ENCODE data around the gene APOOL. TPM values are rescaled to one million over a fixed set of nuclear protein-coding genes. Genes with fewer than 3 reads are reported as not detected.

The APOOL gene
- total RNA-seq, 1 experiment from 2014 or later, result 21.7 TPM

DNA sequence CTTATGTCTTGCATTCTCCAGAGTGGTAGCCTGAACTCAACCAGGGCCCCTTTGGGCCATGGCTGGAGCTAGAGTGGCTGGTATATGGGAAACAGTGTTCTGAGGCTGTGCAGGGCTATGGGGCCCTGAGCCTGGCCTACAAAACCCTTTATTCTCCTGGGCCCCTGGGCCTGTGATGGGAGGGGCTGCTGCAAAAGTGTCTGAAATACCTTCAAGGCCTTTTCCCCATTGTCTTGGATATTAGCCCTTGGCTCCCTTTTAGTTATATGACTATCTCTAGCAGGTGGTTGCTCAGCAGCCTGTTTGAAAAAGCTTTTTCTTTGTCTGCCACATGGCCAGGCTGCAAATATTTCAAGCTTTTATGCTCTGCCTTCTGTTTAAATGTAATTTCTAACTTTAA lies 22.5 kb downstream of the APOOL start:
- Histone ChIP-seq H3K4me3 (no peak overlapping the region), H3F3A (ENCODE audit: insufficient read depth, low read depth) (no peaks in the 10 kb centered on the region), H3K36me3 (ENCODE audit: low read depth) (no peaks in the 10 kb centered on the region), H3K4me2 (no peak overlapping the region), H3K9me2 (ENCODE audit: insufficient read depth) (no peaks in the 10 kb centered on the region), H3K79me2 (ENCODE audit: low read depth) (no peaks in the 10 kb centered on the region), H2AFZ (no peak overlapping the region), H3K27me3 (ENCODE audit: insufficient read depth, low read depth) (no peaks in the 10 kb centered on the region), H4K20me1 (ENCODE audit: insufficient read depth) (no peaks in the 10 kb centered on the region), H3K9me3 (ENCODE audit: insufficient read depth, low read depth) (no peaks in the 10 kb centered on the region), H3K27ac (no peak overlapping the region), H3K4me1 (replicated peaks; ENCODE audit: insufficient read depth) (no peaks in the 10 kb centered on the region)
- POLR2A ChIA-PET (ENCODE audit: unreplicated experiment), result no interaction called here
- TF ChIP-seq, protein P1, sequence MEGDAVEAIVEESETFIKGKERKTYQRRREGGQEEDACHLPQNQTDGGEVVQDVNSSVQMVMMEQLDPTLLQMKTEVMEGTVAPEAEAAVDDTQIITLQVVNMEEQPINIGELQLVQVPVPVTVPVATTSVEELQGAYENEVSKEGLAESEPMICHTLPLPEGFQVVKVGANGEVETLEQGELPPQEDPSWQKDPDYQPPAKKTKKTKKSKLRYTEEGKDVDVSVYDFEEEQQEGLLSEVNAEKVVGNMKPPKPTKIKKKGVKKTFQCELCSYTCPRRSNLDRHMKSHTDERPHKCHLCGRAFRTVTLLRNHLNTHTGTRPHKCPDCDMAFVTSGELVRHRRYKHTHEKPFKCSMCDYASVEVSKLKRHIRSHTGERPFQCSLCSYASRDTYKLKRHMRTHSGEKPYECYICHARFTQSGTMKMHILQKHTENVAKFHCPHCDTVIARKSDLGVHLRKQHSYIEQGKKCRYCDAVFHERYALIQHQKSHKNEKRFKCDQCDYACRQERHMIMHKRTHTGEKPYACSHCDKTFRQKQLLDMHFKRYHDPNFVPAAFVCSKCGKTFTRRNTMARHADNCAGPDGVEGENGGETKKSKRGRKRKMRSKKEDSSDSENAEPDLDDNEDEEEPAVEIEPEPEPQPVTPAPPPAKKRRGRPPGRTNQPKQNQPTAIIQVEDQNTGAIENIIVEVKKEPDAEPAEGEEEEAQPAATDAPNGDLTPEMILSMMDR (conservative IDR thresholded peaks at IDR 0.05), result no peak
- no peak for TF ChIP-seq EZH2 (IDR thresholded peaks at IDR 0.05; ENCODE audit: low read depth)
- DNase-seq, result no peak
- BruUV-seq (replicated peaks), result no TSS peak
- intact Hi-C loops (cut with micrococcal nuclease; ENCODE audit: unreplicated experiment), result no loop called here
- CTCF ChIA-PET, result no interaction called here

DNA sequence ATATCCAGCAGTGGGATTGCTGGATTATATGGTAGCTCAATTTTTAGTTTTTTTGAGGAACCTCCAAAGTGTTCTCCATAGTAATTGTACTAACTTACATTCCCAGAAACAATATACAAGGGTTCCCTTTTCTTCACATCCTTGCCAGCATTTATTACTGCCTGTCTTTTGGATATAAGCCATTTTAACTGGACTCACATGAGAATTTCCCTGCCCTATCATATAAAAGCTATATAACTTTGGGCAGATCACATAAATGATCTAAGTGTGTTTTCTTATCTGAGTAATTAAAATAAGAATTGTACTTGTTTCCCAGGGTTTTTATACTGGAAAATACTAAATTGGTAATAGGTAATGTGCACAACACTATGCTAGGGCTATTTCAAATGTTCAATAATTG lies 25.4 kb downstream of the APOOL start:
- H3K4me1 ChIP-seq (replicated peaks; ENCODE audit: insufficient read depth), result no peaks in the 10 kb centered on the region
- H3K79me2 ChIP-seq (ENCODE audit: low read depth), result no peaks in the 10 kb centered on the region
- H3F3A ChIP-seq (ENCODE audit: insufficient read depth, low read depth), result no peaks in the 10 kb centered on the region
- no peak overlapping the region for H3K4me2 ChIP-seq
- CTCF ChIA-PET, result no interaction called here
- no peaks in the 10 kb centered on the region for H3K9me2 ChIP-seq (ENCODE audit: insufficient read depth)
- no peak for DNase-seq
- H3K36me3 ChIP-seq (ENCODE audit: low read depth), result no peaks in the 10 kb centered on the region
- POLR2A ChIA-PET (ENCODE audit: unreplicated experiment), result no interaction called here
- H4K20me1 ChIP-seq (ENCODE audit: insufficient read depth), result no peaks in the 10 kb centered on the region
- no peaks in the 10 kb centered on the region for H3K27me3 ChIP-seq (ENCODE audit: insufficient read depth, low read depth)
- intact Hi-C loops (cut with micrococcal nuclease; ENCODE audit: unreplicated experiment), result no loop called here
- H3K4me3 ChIP-seq, result no peak overlapping the region
- H3K27ac ChIP-seq, result no peak overlapping the region
- no peak overlapping the region for H2AFZ ChIP-seq
- BruUV-seq (replicated peaks), result no TSS peak
- no peak for TF ChIP-seq EZH2 (IDR thresholded peaks at IDR 0.05; ENCODE audit: low read depth)
- TF ChIP-seq, protein P1 (conservative IDR thresholded peaks at IDR 0.05), result no peak
- no peaks in the 10 kb centered on the region for H3K9me3 ChIP-seq (ENCODE audit: insufficient read depth, low read depth)

DNA sequence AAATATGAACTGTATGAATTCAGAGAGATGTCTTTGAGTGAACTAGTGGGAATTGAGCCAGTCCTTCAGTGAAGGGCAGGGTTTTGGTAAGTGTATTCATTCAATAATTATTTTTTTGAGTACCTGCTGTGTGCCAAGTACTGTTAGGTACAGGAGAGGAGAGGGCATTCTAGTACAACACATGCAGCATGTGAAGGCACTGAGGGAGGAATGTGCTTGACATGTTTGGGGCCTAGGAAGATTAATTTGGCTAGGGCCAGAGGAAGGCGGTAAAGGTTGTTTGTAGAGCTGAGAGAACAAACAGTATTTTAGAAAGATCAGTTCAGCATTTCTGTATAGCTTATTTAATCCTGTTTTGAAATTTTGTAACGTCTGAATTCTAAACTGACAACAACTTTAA lies 27.8 kb downstream of the APOOL start:
- ChIA-PET POLR2A (ENCODE audit: unreplicated experiment) (no interaction called here), CTCF (no interaction called here)
- Histone ChIP-seq H3K27me3 (ENCODE audit: insufficient read depth, low read depth) (no peaks in the 10 kb centered on the region), H3K9me2 (ENCODE audit: insufficient read depth) (no peaks in the 10 kb centered on the region), H3K79me2 (ENCODE audit: low read depth) (no peaks in the 10 kb centered on the region), H2AFZ (no peak overlapping the region), H3F3A (ENCODE audit: insufficient read depth, low read depth) (no peaks in the 10 kb centered on the region), H3K36me3 (ENCODE audit: low read depth) (no peaks in the 10 kb centered on the region), H3K4me1 (replicated peaks; ENCODE audit: insufficient read depth) (no peaks in the 10 kb centered on the region), H3K4me2 (no peak overlapping the region), H3K4me3 (no peak overlapping the region), H4K20me1 (ENCODE audit: insufficient read depth) (no peaks in the 10 kb centered on the region), H3K27ac (no peak overlapping the region), H3K9me3 (ENCODE audit: insufficient read depth, low read depth) (no peaks in the 10 kb centered on the region)
- no TSS peak for BruUV-seq (replicated peaks)
- intact Hi-C loops (cut with micrococcal nuclease; ENCODE audit: unreplicated experiment), result no loop called here
- no peak for DNase-seq
- TF ChIP-seq, protein P1 (conservative IDR thresholded peaks at IDR 0.05), result no peak
- TF ChIP-seq EZH2 (IDR thresholded peaks at IDR 0.05; ENCODE audit: low read depth), result no peak
